GM23338 (cell line): ENCODE measurements around the gene ZNF557. TPM values are rescaled to one million over a fixed set of nuclear protein-coding genes. Genes with fewer than 3 reads are reported as not detected.

Source experiments
- ATAC-seq: fragments of 200-7000 bp; cut with Tn5 transposase; 3 replicates; pipeline ENCODE4 v1.9.1; 2020
- DNase-seq: peaks from one replicate; pipeline ENCODE4 v3.0.0-alpha.2; 2015; ENCODE audit warnings: low spot score
- H2AFZ ChIP-seq: fragments of 200-600 bp; sonication (generic); 2 replicates; pipeline ENCODE4 v1.8.0; 2016; ENCODE audit warnings: antibody characterized with exemption, mild to moderate bottlenecking, moderate library complexity
- H3F3A ChIP-seq: fragments of 200-600 bp; sonication (generic); replicated peaks from 2 replicates; pipeline ENCODE4 v1.8.0; 2017; ENCODE audit warnings: antibody characterized with exemption, mixed run types, low read depth
- H3K27ac ChIP-seq: fragments of 200-600 bp; sonication (generic); 2 replicates; pipeline ENCODE4 v1.6.1; 2016; ENCODE audit warnings: low read depth
- H3K27me3 ChIP-seq: fragments of 200-600 bp; sonication (generic); 2 replicates; pipeline ENCODE4 v1.8.0; 2016; ENCODE audit warnings: mild to moderate bottlenecking, mixed run types, moderate library complexity; ENCODE audit not compliant: insufficient read depth
- H3K36me3 ChIP-seq: fragments of 200-600 bp; sonication (generic); 2 replicates; pipeline ENCODE4 v1.8.0; 2016; ENCODE audit warnings: mild to moderate bottlenecking; ENCODE audit not compliant: insufficient read depth
- H3K4me1 ChIP-seq: fragments of 200-600 bp; sonication (generic); 2 replicates; pipeline ENCODE4 v1.8.0; 2016; ENCODE audit warnings: mild to moderate bottlenecking, moderate library complexity; ENCODE audit not compliant: insufficient read depth
- H3K4me2 ChIP-seq: fragments of 200-600 bp; sonication (generic); 2 replicates; pipeline ENCODE4 v1.7.1; 2017; ENCODE audit warnings: mixed run types
- H3K4me3 ChIP-seq: fragments of 200-600 bp; sonication (generic); 2 replicates; pipeline ENCODE4 v1.6.1; 2016; ENCODE audit warnings: mixed run types
- H3K79me2 ChIP-seq: fragments of 200-600 bp; sonication (generic); replicated peaks from 2 replicates; pipeline ENCODE4 v1.8.0; 2017; ENCODE audit warnings: mild to moderate bottlenecking; ENCODE audit not compliant: insufficient read depth
- H3K9me2 ChIP-seq: fragments of 200-600 bp; sonication (generic); 2 replicates; pipeline ENCODE4 v1.8.0; 2017; ENCODE audit not compliant: insufficient read depth
- H4K20me1 ChIP-seq: fragments of 200-600 bp; sonication (generic); replicated peaks from 2 replicates; pipeline ENCODE4 v1.8.0; 2017; ENCODE audit warnings: mild to moderate bottlenecking; ENCODE audit not compliant: insufficient read depth
- H3K27ac Mint-ChIP-seq: 2 replicates; pipeline ENCODE4 v1.8.0; 2020; ENCODE audit warnings: inconsistent platforms, mild to moderate bottlenecking, moderate library complexity, mixed read lengths
- H3K27me3 Mint-ChIP-seq: 3 replicates; pipeline ENCODE4 v1.8.0; 2022; ENCODE audit warnings: low read depth, mild to moderate bottlenecking, moderate library complexity, mixed read lengths, inconsistent platforms; ENCODE audit not compliant: insufficient read depth, poor library complexity
- H3K36me3 Mint-ChIP-seq: 3 replicates; pipeline ENCODE4 v1.8.0; 2021; ENCODE audit warnings: low read depth, mild to moderate bottlenecking, inconsistent platforms, moderate library complexity, mixed read lengths
- H3K4me1 Mint-ChIP-seq: 3 replicates; pipeline ENCODE4 v1.8.0; 2020; ENCODE audit warnings: mild to moderate bottlenecking, inconsistent platforms, mixed read lengths
- H3K4me3 Mint-ChIP-seq: 3 replicates; pipeline ENCODE4 v1.8.0; 2021; ENCODE audit warnings: moderate library complexity, mild to moderate bottlenecking, inconsistent platforms, mixed read lengths
- H3K9me3 Mint-ChIP-seq: 3 replicates; pipeline ENCODE4 v1.8.0; 2020; ENCODE audit warnings: moderate library complexity, mild to moderate bottlenecking, inconsistent platforms, mixed read lengths
- EZH2 ChIP-seq: fragments of 200-600 bp; sonication (generic); IDR thresholded peaks from one replicate; pipeline ENCODE4 v1.8.0; 2017; ENCODE audit warnings: antibody characterized with exemption, mild to moderate bottlenecking, low read depth; ENCODE audit not compliant: unreplicated experiment
- EZH2phosphoT487 ChIP-seq: fragments of 200-600 bp; sonication (generic); IDR thresholded peaks from one replicate; pipeline ENCODE4 v1.8.1; 2018; ENCODE audit warnings: antibody characterized with exemption; ENCODE audit not compliant: unreplicated experiment
- JUNB ChIP-seq: IDR thresholded peaks from one replicate; pipeline ENCODE4 v1.6.1; 2016; ENCODE audit warnings: antibody characterized with exemption; ENCODE audit not compliant: unreplicated experiment
- ZNF331 ChIP-seq: fragments of 250-450 bp; sonication (Bioruptor Pico); IDR thresholded peaks from 2 replicates; pipeline ENCODE4 v1.5.0; 2020; ENCODE audit warnings: low read depth, mild to moderate bottlenecking, moderate library complexity
- polyA plus RNA-seq: library from polyadenylated mRNA; unstranded; fragments of >200 nt; fragmentation: Nextera tagmentation; extraction: Ambion mirVana; gene quantifications from 2 replicates; pipeline ENCODE4 v1.2.1, GENCODE V29; 2016
- total RNA-seq: library from RNA; depleted of rRNA; stranded (reverse); fragments of >200 nt; shearing (Covaris generic); gene quantifications from 2 replicates; pipeline ENCODE4 v1.2.3, GENCODE V29; 2014
- TF ChIP-seq, protein P1 (sequence below): fragments of 250-450 bp; sonication (Bioruptor Pico); IDR thresholded peaks from 2 replicates; pipeline ENCODE4 v1.5.0; 2020; ENCODE audit warnings: mild to moderate bottlenecking, moderate library complexity

ZNF557 gene
- total and polyA plus RNA-seq, 2 experiments from 2014 or later, result 3.7 to 10.3 TPM

DNA sequence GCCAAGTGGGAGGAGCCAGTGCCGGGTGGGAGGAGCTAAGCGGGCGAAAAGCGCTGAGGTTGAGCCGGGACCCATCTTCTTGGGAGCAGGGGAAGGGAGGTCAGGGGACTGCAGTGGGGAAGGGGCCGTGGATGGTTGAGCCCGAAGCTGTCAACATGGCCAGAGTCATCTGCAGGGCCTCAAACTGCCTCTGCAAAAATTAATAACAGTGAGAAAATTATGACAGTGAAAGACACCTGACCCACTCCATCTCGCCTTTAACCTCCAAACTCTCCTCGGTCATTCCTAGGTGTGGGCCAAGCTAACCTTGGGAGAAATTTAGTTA is 30.1 kb downstream of the ZNF557 start (continued):
- TF ChIP-seq, protein P1, sequence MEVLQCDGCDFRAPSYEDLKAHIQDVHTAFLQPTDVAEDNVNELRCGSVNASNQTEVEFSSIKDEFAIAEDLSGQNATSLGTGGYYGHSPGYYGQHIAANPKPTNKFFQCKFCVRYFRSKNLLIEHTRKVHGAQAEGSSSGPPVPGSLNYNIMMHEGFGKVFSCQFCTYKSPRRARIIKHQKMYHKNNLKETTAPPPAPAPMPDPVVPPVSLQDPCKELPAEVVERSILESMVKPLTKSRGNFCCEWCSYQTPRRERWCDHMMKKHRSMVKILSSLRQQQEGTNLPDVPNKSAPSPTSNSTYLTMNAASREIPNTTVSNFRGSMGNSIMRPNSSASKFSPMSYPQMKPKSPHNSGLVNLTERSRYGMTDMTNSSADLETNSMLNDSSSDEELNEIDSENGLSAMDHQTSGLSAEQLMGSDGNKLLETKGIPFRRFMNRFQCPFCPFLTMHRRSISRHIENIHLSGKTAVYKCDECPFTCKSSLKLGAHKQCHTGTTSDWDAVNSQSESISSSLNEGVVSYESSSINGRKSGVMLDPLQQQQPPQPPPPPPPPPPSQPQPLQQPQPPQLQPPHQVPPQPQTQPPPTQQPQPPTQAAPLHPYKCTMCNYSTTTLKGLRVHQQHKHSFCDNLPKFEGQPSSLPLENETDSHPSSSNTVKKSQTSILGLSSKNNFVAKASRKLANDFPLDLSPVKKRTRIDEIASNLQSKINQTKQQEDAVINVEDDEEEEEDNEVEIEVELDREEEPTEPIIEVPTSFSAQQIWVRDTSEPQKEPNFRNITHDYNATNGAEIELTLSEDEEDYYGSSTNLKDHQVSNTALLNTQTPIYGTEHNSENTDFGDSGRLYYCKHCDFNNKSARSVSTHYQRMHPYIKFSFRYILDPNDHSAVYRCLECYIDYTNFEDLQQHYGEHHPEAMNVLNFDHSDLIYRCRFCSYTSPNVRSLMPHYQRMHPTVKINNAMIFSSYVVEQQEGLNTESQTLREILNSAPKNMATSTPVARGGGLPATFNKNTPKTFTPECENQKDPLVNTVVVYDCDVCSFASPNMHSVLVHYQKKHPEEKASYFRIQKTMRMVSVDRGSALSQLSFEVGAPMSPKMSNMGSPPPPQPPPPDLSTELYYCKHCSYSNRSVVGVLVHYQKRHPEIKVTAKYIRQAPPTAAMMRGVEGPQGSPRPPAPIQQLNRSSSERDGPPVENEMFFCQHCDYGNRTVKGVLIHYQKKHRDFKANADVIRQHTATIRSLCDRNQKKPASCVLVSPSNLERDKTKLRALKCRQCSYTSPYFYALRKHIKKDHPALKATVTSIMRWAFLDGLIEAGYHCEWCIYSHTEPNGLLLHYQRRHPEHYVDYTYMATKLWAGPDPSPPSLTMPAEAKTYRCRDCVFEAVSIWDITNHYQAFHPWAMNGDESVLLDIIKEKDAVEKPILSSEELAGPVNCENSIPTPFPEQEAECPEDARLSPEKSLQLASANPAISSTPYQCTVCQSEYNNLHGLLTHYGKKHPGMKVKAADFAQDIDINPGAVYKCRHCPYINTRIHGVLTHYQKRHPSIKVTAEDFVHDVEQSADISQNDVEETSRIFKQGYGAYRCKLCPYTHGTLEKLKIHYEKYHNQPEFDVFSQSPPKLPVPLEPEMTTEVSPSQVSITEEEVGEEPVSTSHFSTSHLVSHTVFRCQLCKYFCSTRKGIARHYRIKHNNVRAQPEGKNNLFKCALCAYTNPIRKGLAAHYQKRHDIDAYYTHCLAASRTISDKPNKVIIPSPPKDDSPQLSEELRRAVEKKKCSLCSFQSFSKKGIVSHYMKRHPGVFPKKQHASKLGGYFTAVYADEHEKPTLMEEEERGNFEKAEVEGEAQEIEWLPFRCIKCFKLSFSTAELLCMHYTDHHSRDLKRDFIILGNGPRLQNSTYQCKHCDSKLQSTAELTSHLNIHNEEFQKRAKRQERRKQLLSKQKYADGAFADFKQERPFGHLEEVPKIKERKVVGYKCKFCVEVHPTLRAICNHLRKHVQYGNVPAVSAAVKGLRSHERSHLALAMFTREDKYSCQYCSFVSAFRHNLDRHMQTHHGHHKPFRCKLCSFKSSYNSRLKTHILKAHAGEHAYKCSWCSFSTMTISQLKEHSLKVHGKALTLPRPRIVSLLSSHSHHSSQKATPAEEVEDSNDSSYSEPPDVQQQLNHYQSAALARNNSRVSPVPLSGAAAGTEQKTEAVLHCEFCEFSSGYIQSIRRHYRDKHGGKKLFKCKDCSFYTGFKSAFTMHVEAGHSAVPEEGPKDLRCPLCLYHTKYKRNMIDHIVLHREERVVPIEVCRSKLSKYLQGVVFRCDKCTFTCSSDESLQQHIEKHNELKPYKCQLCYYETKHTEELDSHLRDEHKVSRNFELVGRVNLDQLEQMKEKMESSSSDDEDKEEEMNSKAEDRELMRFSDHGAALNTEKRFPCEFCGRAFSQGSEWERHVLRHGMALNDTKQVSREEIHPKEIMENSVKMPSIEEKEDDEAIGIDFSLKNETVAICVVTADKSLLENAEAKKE (CRISPR knock-in tag), result no peak
- no peak for TF ChIP-seq JUNB
- TF ChIP-seq ZNF331 (CRISPR knock-in tag), result no peak

DNA sequence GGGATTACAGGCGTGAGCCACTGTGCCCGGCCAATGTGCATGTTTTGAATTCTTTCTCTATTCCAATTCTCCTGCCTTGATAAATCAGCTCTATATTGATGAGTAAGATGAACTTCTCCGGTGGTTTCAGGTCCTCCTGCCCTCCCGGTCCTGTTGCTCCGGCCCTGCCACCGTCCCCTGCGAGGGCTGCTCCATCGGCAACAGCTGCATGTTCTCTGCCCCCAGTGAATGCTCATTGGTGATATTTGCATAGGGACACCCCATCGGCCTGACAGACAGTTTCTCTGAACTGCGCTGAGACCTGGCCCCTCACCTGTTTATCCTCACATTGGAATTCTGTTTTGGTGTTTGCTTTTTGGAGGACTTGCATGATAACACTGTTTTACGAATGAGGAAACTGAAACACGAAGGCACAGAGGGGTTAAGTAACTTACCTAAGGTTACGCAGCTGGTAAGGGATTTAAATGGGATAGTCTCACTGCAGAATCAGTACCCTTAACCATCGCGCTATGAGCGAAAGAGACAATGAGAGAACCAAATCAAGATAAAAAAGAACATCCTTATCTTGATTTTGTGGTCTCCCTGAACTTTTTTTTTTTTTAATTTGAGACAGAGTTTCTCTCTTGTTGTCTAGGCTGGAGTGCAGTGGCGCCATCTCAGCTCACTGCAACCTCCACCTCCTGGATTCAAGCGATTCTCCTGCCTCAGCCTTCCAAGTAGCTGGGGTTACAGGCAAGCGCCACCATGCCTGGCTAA is 32.2 kb downstream of the ZNF557 start:
- peaks cover 2% of the 10 kb centered on the region; the same call in 1 of the 3 replicates for H3K4me1 Mint-ChIP-seq
- H3K27ac Mint-ChIP-seq, result no peak overlapping the region
- peaks cover 17% of the 10 kb centered on the region for H3K27me3 Mint-ChIP-seq
- TF ChIP-seq, protein P1 (CRISPR knock-in tag), result no peak
- TF ChIP-seq ZNF331 (CRISPR knock-in tag) (no peak), EZH2 (no peak), EZH2phosphoT487 (no peak)
- Histone ChIP-seq H3K4me3 (no peak overlapping the region), H2AFZ (no peak overlapping the region), H4K20me1 (no peaks in the 10 kb centered on the region), H3K79me2 (no peaks in the 10 kb centered on the region), H3F3A (no peaks in the 10 kb centered on the region; the same call in 1 of the 2 replicates), H3K27me3 (no peaks in the 10 kb centered on the region), H3K4me1 (peaks cover 9% of the 10 kb centered on the region; the same call in 1 of the 2 replicates), H3K36me3 (no peaks in the 10 kb centered on the region), H3K27ac (no peak overlapping the region), H3K9me2 (peaks cover 8% of the 10 kb centered on the region), H3K4me2 (no peak overlapping the region)
- H3K9me3 Mint-ChIP-seq, result peaks cover 15% of the 10 kb centered on the region
- H3K4me3 Mint-ChIP-seq, result no peak overlapping the region
- peaks cover 13% of the 10 kb centered on the region for H3K36me3 Mint-ChIP-seq
- ATAC-seq (no peak), DNase-seq (no peak)
